GM10248 (cell line): Measurements from ENCODE around the gene PIK3R5.
A peak's percentile ranks its signal among the peaks of the same experiment; 100 is the strongest.

Source experiments
- CTCF ChIA-PET: fragments of 300-600 bp; sonication (Branson Sonifier 250); formaldehyde crosslinking; extraction: SDS; loops from one replicate; lab custom pipeline; 2021; ENCODE audit warnings: antibody characterized with exemption; lab: Yijun Ruan, JAX
- POLR2A ChIA-PET: fragments of 350-650 bp; sonication (Branson Sonifier 250); formaldehyde crosslinking; extraction: SDS; loops from one replicate; lab custom pipeline; 2020; ENCODE audit warnings: antibody characterized with exemption; lab: Yijun Ruan, JAX
- DNase-seq: peaks from one replicate; pipeline ENCODE4 v3.0.0; 2012; ENCODE audit errors: extremely low spot score
- CTCF ChIP-seq: IDR thresholded peaks from 2 replicates; pipeline ENCODE4 v1.5.1; 2012; ENCODE audit warnings: mild to moderate bottlenecking, low read depth; ENCODE audit errors: extremely low read depth, missing control alignments, control extremely low read depth

PIK3R5 gene

GRCh38 chr17:8837563-8838075, 127.9 kb downstream of the PIK3R5 start:
- ChIA-PET POLR2A (no interaction called here), CTCF (interaction anchor here (1.1 to 2.2 kb wide), 4 partner anchors 11 to 158 kb away, joined by 3 to 7 read pairs (median 6); no protein-coding TSS in a partner anchor)
- no peak for DNase-seq
- TF ChIP-seq CTCF = no peak

- CTCF ChIA-PET = interaction anchor here (1.1 to 2.6 kb wide), 4 partner anchors 12 to 158 kb away, joined by 4 to 9 read pairs (median 7); no protein-coding TSS in a partner anchor
- DNase-seq = no peak
- TF ChIP-seq CTCF = no peak
- POLR2A ChIA-PET = no interaction called here
These were observed 128.5 kb downstream of the PIK3R5 start for GRCh38 chr17:8836821-8837562.

GRCh38 chr17:8835631-8836364, 129.7 kb downstream of the PIK3R5 start:
- ChIA-PET POLR2A (no interaction called here), CTCF (interaction anchor here (2.0 to 2.6 kb wide), 3 partner anchors 13 to 59 kb away, joined by 7 to 9 read pairs (median 7); no protein-coding TSS in a partner anchor)
- DNase-seq = no peak
- TF ChIP-seq CTCF = no peak

- CTCF ChIA-PET = interaction anchor here (1.2 to 2.6 kb wide), 2 partner anchors 49 to 59 kb away, joined by 4 to 9 read pairs; no protein-coding TSS in a partner anchor
- POLR2A ChIA-PET = no interaction called here
- TF ChIP-seq CTCF = no peak
- DNase-seq = no peak
These were observed 130.4 kb downstream of the PIK3R5 start for GRCh38 chr17:8835106-8835505.

- POLR2A ChIA-PET = no interaction called here
- CTCF ChIA-PET = interaction anchor here (0.9 to 2.2 kb wide), 13 partner anchors 8 to 163 kb away, joined by 3 to 13 read pairs (median 5); partner anchors contain the start of genes MFSD6L and PIK3R6
- peak; percentile 37 for TF ChIP-seq CTCF
- DNase-seq = no peak
These were observed 132.7 kb downstream of the PIK3R5 start for GRCh38 chr17:8832711-8833352.
